Measurements from ENCODE around the gene NEMP1. TPM values are rescaled to one million over a fixed set of nuclear protein-coding genes. Genes with fewer than 3 reads are reported as not detected.
"Not testable (repeated sequence)": the region's sequence is repeated elsewhere in the genome, so short reads cannot be mapped to it uniquely, and the experiment has no call there.

NEMP1 gene
- total and polyA plus RNA-seq, 2 experiments from 2014 or later, result 5.9 to 7.6 TPM

DNA sequence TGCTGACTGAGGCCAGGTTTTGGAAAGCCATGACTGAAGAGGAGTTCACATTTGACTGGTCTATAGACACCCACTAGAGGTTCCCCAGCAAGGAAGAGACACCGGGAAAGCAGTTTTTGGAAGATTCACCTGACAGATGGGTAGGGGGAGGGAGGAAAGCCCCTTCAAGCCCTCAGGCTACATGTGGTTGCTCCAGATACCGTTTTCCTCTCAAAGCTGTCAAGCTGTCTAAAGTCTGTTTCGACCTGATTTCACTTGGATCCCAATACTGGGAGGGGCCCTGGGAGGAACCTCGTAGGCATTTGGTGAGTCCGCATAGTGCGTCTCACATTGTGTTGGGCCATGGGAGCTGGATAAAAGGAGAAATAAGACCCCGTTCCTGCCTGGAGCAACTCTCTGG is 48.0 kb upstream of the NEMP1 start:
- Histone ChIP-seq H3K4me2 (ENCODE audit: unreplicated experiment) (peak overlapping the region; percentile 88), H4K20me1 (ENCODE audit: insufficient read depth) (no peaks in the 10 kb centered on the region), H3K9ac (peak overlapping the region; percentile 90; the same call in 1 of the 2 replicates), H3K36me3 (ENCODE audit: low read depth) (no peaks in the 10 kb centered on the region), H3K27ac (peak overlapping the region; percentile 89), H3K4me1 (ENCODE audit: insufficient read depth) (peaks cover 17% of the 10 kb centered on the region), H3K27me3 (replicated peaks; ENCODE audit: insufficient read depth) (no peaks in the 10 kb centered on the region), H3K9me3 (ENCODE audit: low read depth) (no peaks in the 10 kb centered on the region), H3F3A (ENCODE audit: insufficient read depth) (peaks cover 32% of the 10 kb centered on the region), H3K9me2 (ENCODE audit: insufficient read depth) (no peaks in the 10 kb centered on the region), H2AFZ (peak overlapping the region; percentile 78; the same call in 1 of the 2 replicates), H3K4me3 (no peak overlapping the region; the same call in 1 of the 2 replicates), H3K79me2 (ENCODE audit: insufficient read depth) (peaks cover 31% of the 10 kb centered on the region)
- WGBS, 2 experiments (ENCODE audit: low coverage in 1 of 2, low lambda C conversion rate in 2 of 2, missing lambda C conversion rate in 2 of 2), result 50 to 56% methylated on average over 7 of the region's 7 CpGs
- DNase-seq, result no peak
- in situ Hi-C loops (cut with MboI), result no loop called here
- TF ChIP-seq EZH2 (IDR thresholded peaks at IDR 0.05; ENCODE audit: insufficient read depth, poor library complexity, severe bottlenecking) (no peak), EZH2phosphoT487 (IDR thresholded peaks at IDR 0.05; ENCODE audit: insufficient read depth, low read depth) (no peak)

- peaks cover 26% of the 10 kb centered on the region for H3K79me2 ChIP-seq (ENCODE audit: insufficient read depth)
- no peaks in the 10 kb centered on the region for H4K20me1 ChIP-seq (ENCODE audit: insufficient read depth)
- H3K4me1 ChIP-seq (ENCODE audit: insufficient read depth), result peaks cover 12% of the 10 kb centered on the region
- H3F3A ChIP-seq (ENCODE audit: insufficient read depth), result peaks cover 27% of the 10 kb centered on the region
- no peak overlapping the region for H2AFZ ChIP-seq
- H3K27ac ChIP-seq, result no peak overlapping the region
- no peak overlapping the region for H3K9ac ChIP-seq
- TF ChIP-seq EZH2 (IDR thresholded peaks at IDR 0.05; ENCODE audit: insufficient read depth, poor library complexity, severe bottlenecking) (no peak), EZH2phosphoT487 (IDR thresholded peaks at IDR 0.05; ENCODE audit: insufficient read depth, low read depth) (no peak)
- H3K4me2 ChIP-seq (ENCODE audit: unreplicated experiment), result no peak overlapping the region
- H3K27me3 ChIP-seq (replicated peaks; ENCODE audit: insufficient read depth), result no peaks in the 10 kb centered on the region
- no peak for DNase-seq
- no peaks in the 10 kb centered on the region for H3K9me2 ChIP-seq (ENCODE audit: insufficient read depth)
- H3K9me3 ChIP-seq (ENCODE audit: low read depth), result no peaks in the 10 kb centered on the region
- WGBS, 2 experiments (ENCODE audit: low coverage in 1 of 2, low lambda C conversion rate in 2 of 2, missing lambda C conversion rate in 2 of 2), result 93 to 97% methylated on average over 11 of the region's 11 CpGs
- no peak overlapping the region for H3K4me3 ChIP-seq
- in situ Hi-C loops (cut with MboI), result no loop called here
- H3K36me3 ChIP-seq (ENCODE audit: low read depth), result no peaks in the 10 kb centered on the region
Measured at GRCh38 chr12:57126061-57126460, 47.5 kb upstream of the NEMP1 start.

DNA sequence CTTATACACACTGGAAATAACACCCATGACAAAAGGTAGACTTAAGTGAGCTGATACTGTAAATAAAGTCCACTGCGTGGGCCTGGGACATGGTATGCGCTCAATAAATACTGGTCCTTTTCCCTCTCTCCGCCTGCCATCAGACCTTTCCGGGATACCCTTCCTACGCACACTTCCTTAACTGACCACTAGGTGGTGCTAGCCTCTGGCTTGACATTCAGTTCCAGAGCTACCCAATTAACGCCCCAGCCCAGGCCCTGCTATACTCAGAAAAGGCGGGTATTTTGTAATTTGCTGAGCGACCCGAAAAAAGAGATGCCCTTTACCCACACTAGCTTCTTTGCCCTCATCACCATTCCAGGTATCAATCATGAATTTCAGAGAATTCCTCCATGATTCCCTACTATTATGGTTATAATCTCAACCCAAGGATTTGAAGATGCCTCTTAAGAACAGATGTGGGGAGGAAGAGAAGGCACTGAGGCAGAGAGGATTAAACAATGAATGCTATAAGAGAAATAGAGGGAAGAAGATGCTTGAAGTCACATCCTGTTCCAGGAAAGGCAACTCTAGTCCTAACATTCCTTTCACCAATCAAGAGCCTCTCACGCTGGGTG is 45.8 kb upstream of the NEMP1 start:
- Histone ChIP-seq H3K27ac (no peak overlapping the region), H3K27me3 (replicated peaks; ENCODE audit: insufficient read depth) (no peaks in the 10 kb centered on the region), H3K36me3 (ENCODE audit: low read depth) (no peaks in the 10 kb centered on the region), H3F3A (ENCODE audit: insufficient read depth) (peaks cover 15% of the 10 kb centered on the region), H3K9ac (no peak overlapping the region), H3K4me2 (ENCODE audit: unreplicated experiment) (no peak overlapping the region), H3K4me3 (no peak overlapping the region), H3K79me2 (ENCODE audit: insufficient read depth) (peaks cover 9% of the 10 kb centered on the region), H3K9me3 (ENCODE audit: low read depth) (no peaks in the 10 kb centered on the region), H3K4me1 (ENCODE audit: insufficient read depth) (peaks cover 12% of the 10 kb centered on the region), H2AFZ (no peak overlapping the region), H4K20me1 (ENCODE audit: insufficient read depth) (no peaks in the 10 kb centered on the region), H3K9me2 (ENCODE audit: insufficient read depth) (no peaks in the 10 kb centered on the region)
- in situ Hi-C loops (cut with MboI), result loop anchor here (5.0 kb wide), 1 partner anchor 53 kb away; no protein-coding TSS in a partner anchor
- peak; percentile 79 for DNase-seq
- 10 to 13% methylated on average over 10 of the region's 10 CpGs for WGBS, 2 experiments (ENCODE audit: low coverage in 1 of 2, low lambda C conversion rate in 2 of 2, missing lambda C conversion rate in 2 of 2)
- TF ChIP-seq EZH2phosphoT487 (IDR thresholded peaks at IDR 0.05; ENCODE audit: insufficient read depth, low read depth) (no peak), EZH2 (IDR thresholded peaks at IDR 0.05; ENCODE audit: insufficient read depth, poor library complexity, severe bottlenecking) (no peak)

DNA sequence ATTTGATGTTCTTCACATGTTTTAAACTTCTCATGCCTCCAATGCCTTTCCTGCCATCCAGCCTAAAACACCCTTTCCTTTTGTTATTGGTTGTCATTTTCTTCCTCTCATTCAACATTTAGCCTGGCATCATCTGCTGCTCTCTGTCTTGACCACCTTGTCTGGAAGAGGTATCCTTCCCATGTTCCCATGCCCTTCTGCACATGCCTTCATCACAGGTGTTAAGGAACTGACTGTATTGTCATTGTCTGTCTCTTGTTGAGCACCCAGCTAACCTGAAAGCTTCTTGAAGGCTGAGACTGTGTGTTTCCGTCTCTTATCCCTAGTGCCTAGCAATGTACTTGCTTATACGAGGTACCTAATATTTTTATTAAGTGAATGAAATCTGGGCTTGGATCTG is 45.2 kb upstream of the NEMP1 start:
- H3K9me2 ChIP-seq (ENCODE audit: insufficient read depth), result no peaks in the 10 kb centered on the region
- no peak overlapping the region for H2AFZ ChIP-seq
- no peaks in the 10 kb centered on the region for H4K20me1 ChIP-seq (ENCODE audit: insufficient read depth)
- DNase-seq, result no peak
- peaks cover 4% of the 10 kb centered on the region for H3K79me2 ChIP-seq (ENCODE audit: insufficient read depth)
- no peak overlapping the region for H3K4me3 ChIP-seq
- TF ChIP-seq EZH2phosphoT487 (IDR thresholded peaks at IDR 0.05; ENCODE audit: insufficient read depth, low read depth) (no peak), EZH2 (IDR thresholded peaks at IDR 0.05; ENCODE audit: insufficient read depth, poor library complexity, severe bottlenecking) (no peak)
- no peaks in the 10 kb centered on the region for H3K27me3 ChIP-seq (replicated peaks; ENCODE audit: insufficient read depth)
- in situ Hi-C loops (cut with MboI), result loop anchor here (5.0 kb wide), 1 partner anchor 53 kb away; no protein-coding TSS in a partner anchor
- WGBS, 2 experiments (ENCODE audit: low coverage in 1 of 2, low lambda C conversion rate in 2 of 2, missing lambda C conversion rate in 2 of 2), result 50 to 53% methylated on average over 2 of the region's 2 CpGs
- no peaks in the 10 kb centered on the region for H3K36me3 ChIP-seq (ENCODE audit: low read depth)
- H3K4me1 ChIP-seq (ENCODE audit: insufficient read depth), result peaks cover 18% of the 10 kb centered on the region
- peaks cover 21% of the 10 kb centered on the region for H3F3A ChIP-seq (ENCODE audit: insufficient read depth)
- H3K4me2 ChIP-seq (ENCODE audit: unreplicated experiment), result no peak overlapping the region
- no peaks in the 10 kb centered on the region for H3K9me3 ChIP-seq (ENCODE audit: low read depth)
- no peak overlapping the region for H3K9ac ChIP-seq
- no peak overlapping the region for H3K27ac ChIP-seq

- not testable (repeated sequence) for H3K27me3 ChIP-seq (replicated peaks; ENCODE audit: insufficient read depth); H2AFZ ChIP-seq; H3K9me2 ChIP-seq (ENCODE audit: insufficient read depth); H3K27ac ChIP-seq; H3K4me3 ChIP-seq; H3K9ac ChIP-seq; H4K20me1 ChIP-seq (ENCODE audit: insufficient read depth); H3K4me2 ChIP-seq (ENCODE audit: unreplicated experiment); DNase-seq; H3K36me3 ChIP-seq (ENCODE audit: low read depth); H3K9me3 ChIP-seq (ENCODE audit: low read depth); H3K79me2 ChIP-seq (ENCODE audit: insufficient read depth)
- peaks cover 21% of the 10 kb centered on the region for H3F3A ChIP-seq (ENCODE audit: insufficient read depth)
- 91 to 93% methylated on average over 11 of the region's 11 CpGs for WGBS, 2 experiments (ENCODE audit: low coverage in 1 of 2, low lambda C conversion rate in 2 of 2, missing lambda C conversion rate in 2 of 2)
- in situ Hi-C loops (cut with MboI), result loop anchor here (5.0 kb wide), 1 partner anchor 57 kb away; no protein-coding TSS in a partner anchor
- peaks cover 16% of the 10 kb centered on the region for H3K4me1 ChIP-seq (ENCODE audit: insufficient read depth)
Measured at GRCh38 chr12:57120718-57121117, 42.1 kb upstream of the NEMP1 start.
